22Rv1 (cell line): ENCODE results near the gene DCUN1D2.

Experiments
- H3K27ac ChIP-seq: fragments of 450-650 bp; 2 replicates; pipeline ENCODE4 v1.5.1; 2017
- ZFX ChIP-seq: fragments of 450-650 bp; IDR thresholded peaks from 2 replicates; pipeline ENCODE4 v1.6.1; 2017; ENCODE audit warnings: antibody characterized with exemption, borderline replicate concordance
- TF ChIP-seq, protein P1 (sequence below): fragments of 450-650 bp; IDR thresholded peaks from 2 replicates; pipeline ENCODE4 v1.5.1; 2017; ENCODE audit warnings: mild to moderate bottlenecking

The DCUN1D2 gene

GRCh38 chr13:113413178-113413897, 77.2 kb downstream of the DCUN1D2 start:
- H3K27ac ChIP-seq = no peak overlapping the region
- TF ChIP-seq, protein P1, sequence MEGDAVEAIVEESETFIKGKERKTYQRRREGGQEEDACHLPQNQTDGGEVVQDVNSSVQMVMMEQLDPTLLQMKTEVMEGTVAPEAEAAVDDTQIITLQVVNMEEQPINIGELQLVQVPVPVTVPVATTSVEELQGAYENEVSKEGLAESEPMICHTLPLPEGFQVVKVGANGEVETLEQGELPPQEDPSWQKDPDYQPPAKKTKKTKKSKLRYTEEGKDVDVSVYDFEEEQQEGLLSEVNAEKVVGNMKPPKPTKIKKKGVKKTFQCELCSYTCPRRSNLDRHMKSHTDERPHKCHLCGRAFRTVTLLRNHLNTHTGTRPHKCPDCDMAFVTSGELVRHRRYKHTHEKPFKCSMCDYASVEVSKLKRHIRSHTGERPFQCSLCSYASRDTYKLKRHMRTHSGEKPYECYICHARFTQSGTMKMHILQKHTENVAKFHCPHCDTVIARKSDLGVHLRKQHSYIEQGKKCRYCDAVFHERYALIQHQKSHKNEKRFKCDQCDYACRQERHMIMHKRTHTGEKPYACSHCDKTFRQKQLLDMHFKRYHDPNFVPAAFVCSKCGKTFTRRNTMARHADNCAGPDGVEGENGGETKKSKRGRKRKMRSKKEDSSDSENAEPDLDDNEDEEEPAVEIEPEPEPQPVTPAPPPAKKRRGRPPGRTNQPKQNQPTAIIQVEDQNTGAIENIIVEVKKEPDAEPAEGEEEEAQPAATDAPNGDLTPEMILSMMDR = no peak
- no peak for TF ChIP-seq ZFX

DNA sequence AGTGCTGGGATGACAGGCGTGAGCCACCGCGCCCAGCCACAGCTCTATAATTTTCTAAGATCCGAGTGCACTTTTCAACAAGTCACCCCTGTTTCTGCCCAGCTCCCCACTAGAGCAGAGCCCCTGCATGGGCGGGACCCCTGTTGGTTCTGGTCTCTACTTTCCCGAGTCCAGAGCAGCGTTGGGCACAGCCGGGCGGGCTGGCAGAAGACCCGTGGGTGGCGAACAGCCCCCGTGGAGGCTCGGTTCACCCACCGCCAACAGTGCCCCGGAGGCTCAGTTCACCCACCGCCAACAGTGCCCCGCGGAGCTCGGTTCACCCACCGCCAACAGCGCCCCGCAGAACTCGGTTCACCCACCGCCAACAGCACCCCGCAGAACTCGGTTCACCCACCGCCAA, 78.1 kb downstream of the DCUN1D2 start:
- no peak overlapping the region for H3K27ac ChIP-seq
- no peak for TF ChIP-seq ZFX
- TF ChIP-seq, protein P1 = no peak

GRCh38 chr13:113411216-113412023, 79.1 kb downstream of the DCUN1D2 start:
- H3K27ac ChIP-seq = no peak overlapping the region
- TF ChIP-seq, protein P1 = no peak
- TF ChIP-seq ZFX = no peak

DNA sequence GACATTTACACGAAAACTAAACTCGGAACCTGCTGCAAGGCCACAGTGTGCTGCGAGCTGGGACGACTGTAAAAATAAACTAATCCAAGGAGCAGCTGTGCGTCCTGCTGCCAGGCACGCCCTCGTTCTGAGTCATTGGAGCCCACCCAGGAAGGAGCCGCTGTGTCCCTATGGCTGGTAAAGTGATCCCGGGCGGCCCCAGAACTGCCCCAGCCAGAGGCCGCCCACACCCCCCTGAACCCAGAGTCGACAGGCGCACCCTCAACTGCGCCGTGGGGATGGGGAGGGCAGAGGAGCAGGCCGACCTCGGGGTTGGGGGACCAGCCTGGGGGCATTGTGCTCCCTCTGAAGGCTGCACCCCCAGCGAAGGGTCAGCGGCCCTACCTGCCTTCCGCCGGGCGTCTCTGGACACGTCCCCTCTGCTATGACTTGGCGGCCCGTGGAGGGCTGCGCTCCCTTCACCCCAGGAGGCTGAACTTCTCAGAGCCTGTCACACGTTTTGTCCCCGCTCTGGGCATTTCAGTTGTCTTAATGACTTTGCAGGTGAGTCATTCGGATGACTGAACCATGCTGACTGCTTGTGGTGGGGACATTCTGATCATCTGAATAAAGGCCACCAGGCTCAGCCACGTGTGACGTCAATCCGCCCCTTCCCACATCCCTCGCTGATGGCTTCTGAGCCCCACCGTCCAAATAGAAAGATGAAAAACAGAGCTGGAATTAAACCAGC, 79.9 kb downstream of the DCUN1D2 start:
- no peak overlapping the region for H3K27ac ChIP-seq
- TF ChIP-seq, protein P1 = no peak
- TF ChIP-seq ZFX = no peak

- H3K27ac ChIP-seq = no peak overlapping the region
- TF ChIP-seq ZFX = no peak
- TF ChIP-seq, protein P1 = no peak
These were observed 81.9 kb downstream of the DCUN1D2 start for GRCh38 chr13:113408562-113408961.

DNA sequence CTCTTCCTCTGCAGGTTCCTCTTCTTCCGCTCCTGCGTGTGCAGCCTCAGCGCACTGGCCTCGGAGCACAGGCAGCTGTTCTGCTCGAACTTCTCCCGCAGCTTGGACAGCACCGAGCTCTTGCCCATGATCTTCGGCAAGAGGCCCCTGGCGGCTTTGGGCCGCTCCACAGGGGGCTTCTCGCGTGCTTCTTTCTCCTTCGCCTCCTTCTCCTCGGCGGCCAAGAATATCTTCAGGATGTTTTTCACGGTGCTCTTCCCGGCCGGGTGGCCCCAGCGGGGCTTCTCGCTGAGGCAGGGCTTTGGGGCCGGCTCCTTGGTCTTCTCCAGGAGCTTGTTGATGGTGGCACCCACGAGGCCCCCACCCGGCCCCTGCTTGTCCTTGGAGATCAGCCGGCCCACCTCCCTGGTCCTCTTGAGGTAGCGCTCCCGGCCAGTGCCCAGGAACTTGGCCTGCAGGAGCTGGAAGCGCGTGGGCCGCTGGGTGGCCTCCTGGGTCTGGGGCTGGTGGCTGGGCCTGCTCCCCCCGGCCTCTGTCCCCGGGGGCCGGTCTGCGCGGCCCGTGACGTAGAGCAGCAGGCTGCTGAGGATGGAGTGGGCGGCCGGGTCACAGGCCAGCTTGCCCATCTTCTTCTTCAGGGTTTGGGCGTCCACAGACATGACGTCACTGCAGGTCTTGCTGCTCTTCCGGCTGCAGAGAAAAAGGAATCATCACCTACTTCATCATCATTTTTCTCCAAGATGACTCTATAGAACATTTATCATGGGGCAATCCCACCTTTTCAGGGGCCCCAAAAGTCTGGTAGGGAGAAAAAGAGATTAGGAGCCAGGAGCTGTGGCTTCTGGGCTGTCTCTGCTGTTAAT, 82.7 kb downstream of the DCUN1D2 start:
- no peak for TF ChIP-seq ZFX
- no peak overlapping the region for H3K27ac ChIP-seq

- no peak for TF ChIP-seq ZFX
- TF ChIP-seq, protein P1 = no peak
These were observed 83.4 kb downstream of the DCUN1D2 start for GRCh38 chr13:113407103-113407530.

More at GRCh38 chr13:113407103-113407530, 83.4 kb downstream of the DCUN1D2 start:
- no peak overlapping the region for H3K27ac ChIP-seq
